NCI-H1417 (cell line): ENCODE data around the gene GAREM1.

ENCODE experiments used
- DNase-seq, 3 experiments: peaks; one replicate each; lab custom pipeline; 2025; lab: John Stamatoyannopoulos, UW

GAREM1 gene

DNA sequence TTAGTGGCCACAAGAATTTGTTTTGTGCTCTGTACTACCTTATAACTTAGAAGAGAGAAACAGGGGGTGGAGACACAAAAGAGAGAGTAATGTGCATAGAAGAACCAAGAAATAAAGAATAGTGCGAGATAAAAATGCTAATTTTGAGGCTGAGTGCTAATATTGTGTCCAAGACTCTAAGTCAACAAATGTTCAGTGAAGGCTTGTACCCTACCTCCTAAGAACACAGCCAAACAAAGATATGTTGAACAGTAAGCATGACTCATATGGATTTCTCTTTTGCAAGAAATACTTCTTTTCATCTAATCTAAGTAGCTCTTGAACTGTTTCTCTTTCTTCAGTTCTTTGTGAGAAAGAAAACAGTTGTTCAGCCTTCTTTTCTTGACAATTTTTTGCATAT is 45.2 kb downstream of the GAREM1 start:
- no peak for DNase-seq

DNA sequence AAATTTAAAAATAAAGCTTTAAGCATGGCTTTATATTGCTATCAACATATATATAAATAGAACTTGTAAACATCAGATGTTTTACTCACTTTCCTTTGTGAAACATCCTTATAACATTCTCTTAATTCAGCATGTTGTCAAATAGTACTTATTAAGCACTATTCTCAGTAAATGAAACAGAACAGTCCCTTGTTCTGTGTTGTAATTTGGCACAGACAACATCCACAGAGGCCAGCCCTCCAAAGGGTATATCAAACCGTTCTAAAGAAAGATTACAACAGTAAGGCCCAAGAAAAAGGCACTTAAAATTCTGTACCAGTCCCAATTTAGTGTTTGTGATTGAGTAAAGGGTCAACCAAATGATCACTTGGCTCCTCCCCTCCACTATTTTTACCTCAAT is 46.0 kb downstream of the GAREM1 start:
- no peak for DNase-seq

DNA sequence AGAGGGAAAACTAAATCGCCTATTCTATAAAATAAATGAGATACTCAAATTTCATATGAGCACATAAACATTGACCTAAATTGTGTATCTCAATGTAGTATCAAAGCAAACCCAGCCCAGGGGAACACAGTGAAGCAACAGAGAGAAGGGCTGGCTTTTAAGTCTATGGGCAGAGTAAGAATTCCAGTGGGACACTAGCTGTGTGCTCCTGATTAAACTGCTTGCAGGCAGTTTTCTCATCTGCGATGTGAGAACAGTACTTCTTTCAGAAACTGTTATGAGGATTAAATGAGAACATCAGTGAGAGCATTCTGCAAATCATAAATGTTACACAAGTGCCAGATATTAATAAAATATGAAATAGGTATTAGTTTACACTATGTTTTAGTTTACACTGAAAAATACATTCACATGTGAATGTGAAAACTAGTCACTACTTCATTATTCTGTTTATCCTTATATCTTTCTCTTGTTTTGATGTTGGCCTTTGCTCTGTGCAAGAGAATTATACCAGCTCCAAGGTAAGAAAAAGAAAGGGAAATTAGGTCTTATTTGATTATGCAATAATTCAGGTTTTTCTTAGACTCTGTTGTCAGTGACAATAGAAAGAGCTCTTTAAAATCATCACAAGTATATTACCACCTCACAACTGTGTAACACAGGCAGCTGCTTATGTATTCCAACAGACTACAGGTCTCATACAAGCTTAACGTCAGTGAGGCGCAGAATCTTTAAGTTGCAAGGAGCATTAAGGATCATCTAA is 47.5 kb downstream of the GAREM1 start:
- DNase-seq, result no peak

DNA sequence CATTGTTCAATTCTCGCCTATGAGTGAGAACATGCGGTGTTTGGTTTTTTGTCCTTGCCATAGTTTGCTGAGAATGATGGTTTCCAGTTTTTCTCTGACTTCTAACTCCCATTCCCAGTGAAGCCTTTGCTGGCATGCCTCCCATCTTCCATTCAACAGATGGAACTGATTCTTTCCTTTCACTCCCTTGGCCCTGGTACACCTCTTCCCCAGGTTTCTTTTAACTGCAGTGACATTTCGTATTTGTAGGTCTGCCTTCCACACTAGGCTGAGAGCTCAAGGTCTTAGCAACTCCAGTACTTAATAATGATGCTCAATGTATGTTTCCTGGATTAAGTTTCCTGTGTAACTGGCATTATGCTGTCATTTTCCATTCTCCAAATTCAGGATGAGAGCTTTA is 48.5 kb downstream of the GAREM1 start:
- no peak for DNase-seq

DNA sequence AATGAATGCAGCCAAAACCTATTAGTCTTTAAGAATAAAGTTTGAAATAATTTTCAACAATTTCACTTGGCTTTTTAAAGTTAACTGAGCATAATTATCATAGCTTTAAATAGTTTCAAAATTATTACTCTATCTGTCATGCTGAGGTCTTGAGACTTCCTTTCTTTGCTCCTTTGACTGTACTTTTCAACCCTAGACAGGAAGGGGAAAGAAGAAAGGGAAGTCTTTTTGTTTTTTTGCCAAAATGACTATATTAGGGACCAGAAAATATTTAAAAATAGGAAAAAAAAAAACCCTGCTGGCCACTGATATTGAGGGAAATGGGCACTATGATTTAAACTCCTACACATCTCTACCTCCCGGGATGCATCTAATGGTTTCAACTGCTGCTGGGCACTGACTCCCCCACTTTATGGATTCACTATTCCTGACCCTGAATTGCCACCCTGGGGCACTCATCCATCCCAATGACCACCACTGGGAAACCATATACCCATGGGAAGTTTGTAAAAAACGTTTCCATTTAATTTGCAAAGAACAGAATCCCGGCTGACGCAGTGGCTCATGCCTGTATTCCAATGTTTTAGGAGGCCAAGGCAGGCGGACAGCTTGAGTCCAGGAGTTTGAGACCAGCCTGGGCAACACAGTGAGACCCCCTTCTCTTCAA is 50.5 kb downstream of the GAREM1 start:
- DNase-seq, result no peak

DNA sequence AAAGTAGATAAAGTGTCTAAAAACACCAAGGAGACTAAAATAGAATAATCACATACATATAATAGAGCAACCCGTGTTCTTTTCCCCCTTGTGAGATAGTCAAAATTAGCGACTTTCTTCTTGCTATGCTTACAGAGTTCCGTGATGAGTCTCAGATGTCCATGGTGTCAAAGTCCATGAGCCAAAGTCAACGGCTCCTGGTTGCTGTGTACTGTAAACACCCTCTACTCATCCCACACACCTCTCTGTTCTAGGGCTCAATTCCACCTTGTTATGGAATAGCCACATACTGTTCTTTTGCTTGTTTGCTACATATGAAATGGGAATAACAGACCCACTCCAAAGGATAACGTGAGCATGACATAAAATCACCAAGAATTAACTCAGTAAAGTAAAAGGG is 52.5 kb downstream of the GAREM1 start:
- no peak for DNase-seq

DNA sequence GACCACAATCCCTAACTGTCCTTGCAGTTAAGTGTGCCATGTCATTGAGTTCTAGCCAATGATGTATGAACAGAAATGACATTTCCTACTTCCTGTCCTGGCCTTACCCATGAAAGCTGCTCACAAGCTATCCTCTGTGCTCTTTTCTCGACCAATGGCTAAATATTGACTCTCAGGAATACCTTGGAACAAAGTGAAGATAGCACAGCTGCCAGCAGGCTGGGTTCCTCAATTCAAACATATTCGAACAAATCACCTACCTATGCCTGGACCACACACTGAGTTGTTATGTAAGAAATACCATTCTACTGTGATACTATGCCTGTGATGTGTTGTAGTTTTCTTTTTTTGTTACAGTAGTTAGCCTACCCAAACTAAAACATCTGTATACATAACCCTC is 65.1 kb downstream of the GAREM1 start:
- no peak for DNase-seq

DNA sequence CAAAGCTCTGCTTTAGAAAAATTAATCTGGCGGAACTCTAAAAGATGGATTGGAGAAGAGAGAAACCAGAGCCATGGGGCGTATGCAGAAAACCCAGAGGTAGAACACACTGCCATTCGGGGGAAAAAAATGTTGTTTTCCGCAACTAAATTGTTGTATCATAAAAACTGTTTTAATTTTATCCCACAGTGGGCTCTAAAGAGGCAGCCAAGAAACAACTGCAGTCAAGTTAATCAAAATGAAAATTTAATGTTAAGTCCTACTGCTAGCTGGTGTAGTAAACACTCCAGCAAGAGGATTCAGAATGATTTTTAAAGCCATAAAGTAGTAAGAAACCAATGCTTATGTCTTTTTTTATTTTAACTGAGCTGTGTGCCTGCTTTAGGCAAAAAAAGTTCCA is 69.1 kb downstream of the GAREM1 start:
- DNase-seq, result no peak

DNA sequence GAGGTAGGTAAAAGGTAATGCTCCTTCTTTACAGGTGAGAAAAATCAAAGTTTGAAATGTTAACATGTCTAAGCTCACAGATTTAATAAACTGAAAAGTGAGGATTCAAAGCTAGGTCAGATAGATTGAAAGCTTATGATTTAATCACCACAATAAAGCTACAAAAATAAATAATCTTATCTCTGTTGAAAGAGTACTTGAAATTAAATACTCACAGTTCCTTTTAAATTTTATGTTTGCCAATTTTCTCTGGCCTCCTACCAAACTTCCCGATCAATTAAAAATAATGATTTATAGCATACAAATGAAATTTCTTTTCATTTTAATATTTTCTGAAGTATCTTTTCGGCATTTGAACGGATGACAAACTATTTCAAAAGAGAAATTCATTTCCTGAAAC is 77.3 kb downstream of the GAREM1 start:
- DNase-seq, result no peak

DNA sequence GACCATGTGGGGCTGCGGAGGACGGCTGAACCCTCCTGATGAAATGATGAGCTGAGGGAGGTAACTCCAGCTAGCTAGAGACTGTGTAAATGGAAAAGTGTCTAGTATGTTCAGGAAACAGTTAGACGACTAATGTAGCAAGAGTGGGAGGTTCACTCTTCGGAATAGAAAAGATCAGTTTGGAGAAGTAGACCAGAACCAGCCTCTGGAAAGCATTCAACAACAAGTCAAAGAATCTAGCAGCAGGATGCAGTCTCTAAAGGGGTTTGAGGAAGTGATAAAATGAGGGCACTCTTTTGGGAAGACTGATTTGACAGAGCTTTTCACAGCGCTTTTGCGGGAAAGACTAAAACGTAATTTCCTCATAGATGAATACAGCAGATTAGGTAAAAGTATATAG is 79.6 kb downstream of the GAREM1 start:
- no peak for DNase-seq

DNA sequence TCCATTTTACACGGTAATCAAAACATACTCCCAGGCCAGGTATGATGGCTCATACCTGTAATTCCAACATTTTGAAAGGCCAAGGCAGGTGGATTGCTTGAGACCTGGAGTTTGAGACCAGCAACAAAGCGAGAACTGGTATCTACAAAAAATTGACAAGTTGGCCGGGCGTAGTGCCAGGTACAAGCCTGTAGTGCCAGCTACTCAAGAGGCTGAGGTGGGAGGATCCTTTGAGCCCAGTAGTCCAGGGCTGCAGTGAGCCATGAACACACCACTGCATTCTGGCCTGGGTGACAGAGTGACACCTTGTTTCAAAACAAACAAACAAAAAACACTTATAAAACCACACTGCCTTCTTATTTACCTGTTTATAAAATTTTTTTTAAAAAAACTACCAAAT is 80.8 kb downstream of the GAREM1 start:
- peak; percentile 14 to 41 (median 15) for DNase-seq

DNA sequence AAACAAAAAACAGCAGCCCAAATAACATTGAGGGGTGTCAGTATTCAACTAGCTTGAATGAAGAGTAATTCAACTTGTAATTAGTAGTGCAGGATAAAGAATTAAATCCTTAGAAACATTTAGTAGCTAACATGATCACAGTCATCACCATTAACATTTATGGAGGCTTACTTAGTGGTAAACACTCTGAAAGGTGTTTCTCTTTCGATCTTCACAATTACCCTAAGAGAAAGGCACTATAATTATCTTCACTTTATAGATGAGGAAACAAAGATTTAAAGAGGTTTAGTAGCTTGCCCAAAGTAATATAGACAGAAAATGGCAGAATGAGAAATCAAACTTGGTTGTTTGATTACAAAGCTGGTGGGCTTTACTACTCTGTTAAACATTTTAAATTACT is 81.5 kb downstream of the GAREM1 start:
- peak in 1 of 3 experiments; percentile 28 for DNase-seq

DNA sequence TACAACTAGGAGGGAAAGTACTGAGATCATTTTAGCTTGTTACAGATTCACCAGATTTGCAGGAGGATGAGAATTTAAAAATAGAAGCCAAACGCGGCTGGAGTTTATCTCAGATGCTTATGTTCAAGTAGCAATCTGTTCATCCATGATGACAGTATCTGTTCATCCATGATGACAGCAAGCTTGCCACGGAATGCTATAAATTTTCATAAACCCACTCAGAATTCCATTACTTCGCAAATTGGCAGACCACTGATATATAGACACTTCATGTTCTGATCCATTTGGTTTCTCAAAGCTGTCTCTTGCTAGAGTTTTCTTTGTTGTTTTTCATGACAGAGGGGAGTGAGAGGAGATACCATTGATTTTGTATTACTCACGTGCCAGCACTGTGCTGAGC is 84.2 kb downstream of the GAREM1 start:
- DNase-seq, result peak in 2 of 3 experiments; percentile 4 to 20

DNA sequence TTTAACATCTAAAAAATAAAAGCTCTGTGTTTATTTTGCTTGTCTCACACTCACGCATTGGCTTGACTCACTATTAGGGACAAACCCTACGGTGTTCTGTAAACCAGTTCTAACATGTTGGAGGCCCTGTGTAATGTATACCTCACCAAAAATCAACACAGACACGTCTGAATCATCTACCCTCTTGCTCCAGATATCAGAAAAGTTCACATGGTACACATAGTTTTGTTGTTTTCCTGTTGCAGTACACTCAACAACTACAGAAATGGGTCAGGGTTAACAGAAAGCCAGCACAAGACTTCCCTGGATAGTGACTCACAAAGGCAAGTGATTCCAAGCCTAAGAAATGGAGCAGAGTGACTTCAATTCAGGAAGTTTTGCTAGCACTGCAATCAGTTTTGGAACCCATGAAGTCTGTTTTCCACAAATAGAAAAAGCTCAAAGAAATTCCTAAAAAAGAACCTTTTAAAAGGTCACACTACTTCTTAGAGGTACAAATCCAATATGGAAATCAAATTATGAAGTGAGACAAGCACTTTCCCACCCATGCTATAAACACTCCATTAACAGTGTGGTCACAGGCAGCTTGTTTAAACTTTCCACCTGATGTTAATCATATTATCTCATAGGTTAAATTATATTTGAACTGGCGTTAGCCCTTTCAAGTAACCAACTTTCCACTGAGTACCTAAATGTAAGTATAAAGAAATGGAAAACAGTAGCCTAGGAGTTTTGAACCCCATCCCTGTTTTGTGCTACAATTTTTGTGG is 87.4 kb downstream of the GAREM1 start:
- DNase-seq, result peak in 2 of 3 experiments; percentile 35 to 36

DNA sequence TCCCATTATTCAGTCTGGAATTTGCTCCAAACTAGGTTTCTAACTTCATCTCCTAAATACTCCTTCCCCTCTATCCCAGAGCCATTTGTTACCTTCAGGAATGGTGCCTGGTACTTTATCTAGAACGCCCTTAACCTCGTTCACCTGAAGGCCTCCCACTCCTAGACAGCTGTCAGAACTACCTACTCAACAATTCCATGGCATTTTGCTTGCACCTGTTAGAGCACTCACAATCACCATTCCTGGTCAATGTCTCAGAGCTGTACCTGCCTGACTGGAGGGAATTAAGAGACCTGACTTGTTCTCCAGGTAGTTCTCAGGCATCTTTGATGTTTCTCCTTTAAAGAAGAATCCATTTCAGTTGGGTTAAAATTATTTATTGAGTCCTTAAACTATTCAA is 88.9 kb downstream of the GAREM1 start:
- DNase-seq, result no peak

DNA sequence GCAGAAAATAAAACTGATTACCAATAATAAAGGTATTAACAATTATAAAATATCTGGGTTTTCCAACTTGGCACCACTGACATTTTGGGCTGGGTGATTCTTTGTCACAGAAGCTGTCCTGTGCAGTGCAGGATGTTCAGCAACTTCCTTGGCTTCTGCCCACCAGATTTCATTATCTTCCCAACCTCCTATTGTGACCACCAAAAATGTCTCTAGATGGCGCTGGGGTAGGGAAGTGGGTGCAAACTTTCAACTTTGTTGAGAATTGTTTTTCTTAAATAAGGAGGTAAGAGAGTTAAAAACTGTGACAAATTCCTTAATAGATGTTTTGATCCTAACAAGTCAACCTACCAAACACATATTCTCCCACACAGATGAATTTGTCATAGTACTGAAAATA is 90.1 kb downstream of the GAREM1 start:
- no peak for DNase-seq

DNA sequence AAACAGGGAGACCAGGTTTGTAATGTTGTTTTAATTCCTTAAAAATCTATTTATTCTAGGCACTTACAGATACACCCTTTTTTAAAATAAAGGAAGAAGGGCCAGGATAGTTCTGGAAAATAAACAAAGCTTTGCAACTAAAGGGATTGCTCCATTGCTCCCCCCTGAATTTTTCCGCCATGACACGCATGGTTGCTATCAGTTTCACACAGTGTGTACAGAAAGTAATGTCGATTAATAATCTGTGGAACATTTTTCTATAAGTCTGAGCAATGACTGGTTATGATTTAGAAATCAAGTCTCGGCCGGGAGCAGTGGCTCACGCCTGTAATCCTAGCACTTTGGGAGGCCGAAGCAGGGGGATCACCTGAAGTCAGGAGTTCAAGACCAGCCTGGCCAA is 90.8 kb downstream of the GAREM1 start:
- no peak for DNase-seq

DNA sequence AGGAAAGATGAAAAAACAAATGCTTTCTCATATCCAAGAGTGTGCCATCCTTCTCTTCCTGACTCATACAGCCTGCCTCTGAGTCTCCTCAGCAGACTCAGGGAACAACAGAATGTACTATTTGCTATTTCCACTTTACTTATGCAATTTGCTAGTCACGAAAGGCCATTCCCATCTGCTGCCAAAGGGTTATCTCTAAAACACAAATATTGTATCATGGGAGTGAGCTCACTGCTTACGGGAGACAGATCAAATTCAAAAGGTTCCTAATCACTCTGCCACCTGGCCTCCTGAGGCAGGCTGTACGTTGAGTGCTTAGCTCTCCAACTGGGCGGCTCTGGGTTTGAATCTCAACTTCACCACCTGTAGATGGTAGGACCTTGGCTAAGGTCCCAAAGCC is 92.0 kb downstream of the GAREM1 start:
- DNase-seq, result peak in 2 of 3 experiments; percentile 6 to 24

DNA sequence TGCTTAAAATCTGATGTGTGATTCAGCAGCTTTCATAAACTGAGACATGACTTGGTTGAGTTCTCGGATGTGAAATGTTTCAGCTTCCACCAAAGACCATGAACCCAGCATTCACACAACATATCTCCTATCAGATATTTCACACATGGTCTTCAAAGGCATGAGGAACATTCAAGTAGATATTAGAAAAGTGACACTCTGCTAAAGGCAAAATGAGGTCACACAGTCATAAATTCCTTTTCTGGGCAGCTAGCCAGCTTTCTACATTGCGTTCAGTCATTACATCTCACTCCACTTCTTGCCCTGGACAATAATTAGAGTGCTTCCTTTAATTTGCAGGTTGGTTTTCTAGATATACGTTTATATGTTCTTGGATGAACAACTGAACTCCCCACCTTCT is 96.7 kb downstream of the GAREM1 start:
- peak; percentile 31 to 95 (median 77) for DNase-seq

DNA sequence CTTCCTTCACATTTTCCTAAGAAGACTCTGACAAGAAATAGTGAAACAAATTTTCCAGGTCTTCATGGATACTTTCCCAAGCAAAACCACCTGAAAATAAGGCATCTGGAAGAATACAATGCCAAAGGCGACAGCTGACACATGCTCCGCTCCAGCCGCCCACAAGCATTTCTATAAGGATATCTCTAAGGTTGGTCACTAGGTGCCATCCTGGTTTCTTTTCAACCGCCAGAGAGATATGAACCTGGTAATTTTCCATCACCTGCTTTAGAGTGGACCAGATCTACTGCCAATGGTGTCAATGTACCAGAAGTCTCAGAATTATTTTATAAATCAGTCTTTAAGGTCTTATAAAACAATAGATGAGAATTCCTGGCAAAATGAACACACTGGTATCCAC is 97.2 kb downstream of the GAREM1 start:
- no peak for DNase-seq

DNA sequence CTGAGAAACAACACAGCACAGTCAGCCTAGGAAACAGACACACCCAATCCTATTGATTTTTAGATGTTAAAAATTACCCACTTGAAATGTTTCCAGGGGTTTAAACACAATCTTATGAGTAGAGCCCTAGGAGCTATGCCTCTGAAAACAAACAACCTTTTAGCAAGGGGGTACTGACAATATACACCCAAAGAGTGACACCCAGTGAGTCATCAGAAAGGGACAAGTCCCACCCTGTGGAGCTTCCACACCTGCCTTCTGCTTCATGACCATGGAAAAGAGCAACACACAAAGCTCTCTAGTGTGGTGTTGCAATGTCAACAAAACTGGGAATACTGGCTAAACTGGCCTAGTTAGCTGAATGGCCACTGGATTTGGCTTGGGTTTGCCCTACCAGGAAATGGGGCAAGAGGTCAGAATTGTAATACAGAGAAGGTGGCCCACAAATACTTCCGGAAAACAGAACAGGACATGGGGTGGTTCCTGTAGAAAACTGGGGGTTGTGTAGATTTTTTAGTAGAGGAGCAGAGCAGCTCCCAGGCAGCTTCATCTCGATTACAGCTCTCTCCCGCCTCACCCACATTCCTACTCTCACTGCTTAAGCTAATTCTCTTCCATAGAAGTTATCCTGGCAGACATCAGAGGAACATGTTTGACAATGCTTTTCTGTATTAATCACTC is 98.2 kb downstream of the GAREM1 start:
- peak; percentile 4 to 89 (median 75) for DNase-seq

DNA sequence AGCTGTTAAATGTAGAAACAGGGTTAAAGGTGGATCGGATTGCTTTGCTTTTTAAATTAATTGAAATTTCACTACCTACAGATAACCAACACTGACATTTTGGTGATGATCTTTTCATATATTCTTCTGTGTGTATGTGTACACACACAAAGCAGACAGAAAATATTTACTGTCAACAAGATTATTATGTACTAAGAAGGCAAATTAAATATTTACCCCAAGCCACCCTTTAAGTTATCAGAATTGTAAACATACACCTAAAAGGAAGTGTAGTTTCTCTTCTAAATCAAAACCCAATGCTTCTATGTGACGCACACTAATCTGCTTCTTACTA is 98.7 kb downstream of the GAREM1 start:
- DNase-seq, result no peak

DNA sequence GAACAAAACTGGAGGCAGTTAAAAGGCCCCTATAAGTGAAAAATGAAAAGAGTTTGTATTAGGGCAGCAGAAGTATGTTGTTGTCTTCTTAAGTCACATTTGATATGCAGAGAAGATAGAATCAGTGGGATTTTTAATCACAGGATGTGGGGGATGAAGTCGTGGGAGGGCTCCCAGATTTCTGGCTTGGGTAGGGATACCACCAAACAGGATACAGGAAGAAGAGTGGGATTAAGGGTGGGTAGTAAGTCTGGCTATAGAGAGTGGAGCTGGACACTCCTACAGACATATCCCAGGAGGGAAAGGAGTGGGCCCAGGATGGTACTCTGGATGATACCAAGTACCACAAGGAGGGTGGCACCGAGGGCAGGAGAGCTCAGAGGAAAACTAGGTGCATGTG is 99.3 kb downstream of the GAREM1 start:
- no peak for DNase-seq
